Melanocyte of skin (primary cell): ENCODE measurements around the gene C6orf89. TPM values are rescaled to one million over a fixed set of nuclear protein-coding genes. Genes with fewer than 3 reads are reported as not detected.

Experiments used
- total RNA-seq, 2 donors: library from RNA; depleted of rRNA; stranded (reverse); fragments of >200 nt; gene quantifications; 2 replicates each; pipeline ENCODE4 v1.2.3, GENCODE V29; 2012

Gene C6orf89, protein sequence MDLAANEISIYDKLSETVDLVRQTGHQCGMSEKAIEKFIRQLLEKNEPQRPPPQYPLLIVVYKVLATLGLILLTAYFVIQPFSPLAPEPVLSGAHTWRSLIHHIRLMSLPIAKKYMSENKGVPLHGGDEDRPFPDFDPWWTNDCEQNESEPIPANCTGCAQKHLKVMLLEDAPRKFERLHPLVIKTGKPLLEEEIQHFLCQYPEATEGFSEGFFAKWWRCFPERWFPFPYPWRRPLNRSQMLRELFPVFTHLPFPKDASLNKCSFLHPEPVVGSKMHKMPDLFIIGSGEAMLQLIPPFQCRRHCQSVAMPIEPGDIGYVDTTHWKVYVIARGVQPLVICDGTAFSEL
- total RNA-seq, result 10 to 100 TPM; 29.3 to 38.5 TPM

GRCh38 chr6:36885461-36886401, at the start of gene C6orf89:
Gene C6orf89, plus strand, starts transcription at chr6:36885952. Its CDS starts 13,493 bp downstream, at chr6:36899445.

DNA sequence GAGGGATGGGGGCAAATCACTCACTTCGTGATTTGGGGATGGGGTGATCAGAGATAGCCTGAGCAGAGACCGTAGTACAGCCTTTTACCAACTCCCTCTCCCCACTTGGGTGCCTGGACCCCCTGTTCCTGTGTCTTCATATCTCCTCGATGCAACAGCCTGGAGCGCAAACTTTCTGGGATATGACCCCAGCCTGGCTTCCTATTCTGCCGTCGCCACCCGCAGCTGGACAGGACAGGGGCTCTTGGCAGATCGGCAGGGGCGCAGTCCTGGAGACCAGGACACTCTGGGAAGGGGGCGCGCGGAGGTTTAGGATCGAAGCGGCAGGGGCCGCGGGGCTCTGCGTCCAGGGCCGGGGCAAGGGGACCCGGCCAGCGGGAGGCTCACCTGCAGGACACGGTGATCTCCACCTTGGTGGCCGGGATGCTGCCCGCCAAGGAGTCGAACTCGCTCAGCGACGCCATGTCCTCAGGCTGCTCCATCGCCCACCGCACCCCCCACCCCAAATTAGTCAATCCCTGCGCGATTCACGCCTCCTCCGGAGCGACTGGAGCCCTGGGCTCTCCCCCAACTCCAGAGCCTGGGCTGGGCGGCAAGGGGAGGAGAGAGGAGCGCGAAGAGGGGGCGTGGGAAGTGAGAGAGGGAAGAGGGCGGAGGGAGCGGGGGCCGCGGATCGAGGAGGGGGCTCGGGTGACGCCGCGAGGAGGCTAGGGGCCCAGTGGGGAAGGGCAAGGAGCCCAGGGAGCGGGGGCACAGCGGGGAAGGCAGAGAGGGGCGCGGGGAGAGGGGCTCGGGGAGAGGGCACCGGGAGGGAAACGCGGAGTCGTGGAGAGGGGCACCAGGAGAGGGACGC, 46.6 kb upstream of the C6orf89 start, which contains the start of gene CPNE5:
Gene CPNE5, minus strand, starts transcription at position 549 of the 853 bp plus-strand sequence. Its CDS starts 67 bp downstream, at position 482.

DNA sequence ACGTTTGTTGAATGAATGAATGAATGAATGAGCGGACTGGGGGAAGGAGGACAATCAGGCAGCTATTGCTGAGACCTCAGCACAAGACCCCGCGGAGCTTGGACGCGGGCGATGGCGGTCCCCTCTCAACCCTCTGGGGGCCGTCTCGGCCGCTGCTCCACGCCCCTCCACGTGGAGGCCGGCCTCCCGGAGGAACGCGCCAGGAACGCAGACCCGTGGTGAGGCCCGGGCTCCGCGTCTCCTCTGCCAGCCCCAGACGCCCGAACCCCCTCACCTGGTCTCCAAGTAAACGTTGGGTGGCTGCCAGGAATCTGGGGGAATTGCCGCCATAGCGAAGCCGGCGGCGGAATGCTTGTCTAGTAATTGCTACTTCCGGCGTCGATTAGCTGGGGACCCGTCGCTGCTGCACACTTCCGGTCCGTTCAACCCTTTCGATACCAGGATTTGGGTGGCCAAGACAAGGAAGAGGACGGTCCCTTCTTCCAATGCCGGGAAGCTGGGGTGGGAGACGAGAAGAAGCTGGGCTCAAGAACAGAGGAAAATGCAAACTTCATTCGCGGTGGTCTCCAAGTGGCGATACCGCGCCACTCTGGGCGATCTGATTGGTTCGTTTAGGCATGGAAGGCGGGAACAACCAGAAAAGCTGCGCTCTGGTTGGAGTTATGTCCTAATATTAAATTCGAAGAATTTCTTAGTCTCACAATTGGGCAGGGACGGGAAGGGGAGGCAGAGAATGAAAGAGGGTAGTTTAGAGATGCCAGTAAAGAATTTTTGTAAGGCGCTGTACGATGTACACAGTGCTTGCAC, 11.1 kb upstream of the C6orf89 start, which contains the start of gene PPIL1:
Gene PPIL1, minus strand, starts transcription at position 361 of the 807 bp plus-strand sequence. Its CDS starts 31 bp downstream, at position 330.

DNA sequence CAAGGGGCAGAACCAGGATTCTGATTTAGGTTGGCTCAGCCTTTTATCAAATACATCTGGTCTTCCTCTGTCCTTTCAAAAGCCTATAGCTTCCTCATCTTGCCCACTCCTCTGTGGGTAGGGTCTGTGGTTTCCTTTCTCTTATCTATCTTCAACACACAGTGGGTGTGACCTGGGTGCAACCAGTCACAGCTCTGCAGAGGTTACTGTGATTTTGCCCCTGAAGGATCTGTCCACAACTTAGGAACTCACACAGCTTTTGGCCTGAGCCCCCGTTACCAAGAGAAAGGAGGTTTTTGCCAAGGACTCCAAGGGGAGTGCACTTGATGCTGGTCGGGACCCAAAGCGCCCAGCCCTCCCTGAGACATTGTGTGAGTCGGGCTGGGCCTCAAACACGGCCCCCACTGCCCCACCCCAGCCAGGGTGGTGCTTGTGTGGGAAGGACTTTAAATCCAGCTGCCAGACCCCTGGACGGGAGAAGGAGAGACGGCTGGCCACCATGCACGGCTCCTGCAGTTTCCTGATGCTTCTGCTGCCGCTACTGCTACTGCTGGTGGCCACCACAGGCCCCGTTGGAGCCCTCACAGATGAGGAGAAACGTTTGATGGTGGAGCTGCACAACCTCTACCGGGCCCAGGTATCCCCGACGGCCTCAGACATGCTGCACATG, 68.6 kb downstream of the C6orf89 start, which contains the start of gene PI16:
Gene PI16, plus strand, starts transcription at position 477 of the 670 bp plus-strand sequence. Its CDS starts 23 bp downstream, at position 500.

Other genes starting within 250 kb of the C6orf89 start
- 100 to 1,000 TPM in 1 of 2 donors, 10 to 100 TPM in 1; 58.8 to 115 TPM for gene CDKN1A, start 207.2 kb upstream of the C6orf89 start, total RNA-seq
- gene RAB44, start 188.1 kb upstream of the C6orf89 start, total RNA-seq, result not detected
- under 1 TPM; under 0.01 TPM for gene CPNE5, start 46.5 kb upstream of the C6orf89 start, total RNA-seq
- gene PPIL1, start 11.1 kb upstream of the C6orf89 start, total RNA-seq, result 10 to 100 TPM; 25.1 to 43.0 TPM
- gene PI16, start 68.8 kb downstream of the C6orf89 start, total RNA-seq, result not detected
- 100 to 1,000 TPM; 164 to 167 TPM for gene MTCH1, start 100.2 kb downstream of the C6orf89 start, total RNA-seq
- gene FGD2, start 119.7 kb downstream of the C6orf89 start, total RNA-seq, result under 1 TPM in 1 of 2 donors, not detected in 1; under 0.01 TPM